HCT116 (cell line): ENCODE measurements around the gene TPI1.

Experiments
- CTCF ChIP-seq, 3 experiments: fragments of 200-600 bp in 1 of 3; sonication (generic) in 1 of 3; IDR thresholded peaks in 2 of 3; conservative IDR thresholded peaks in 1 of 3; 2 replicates each; pipeline ENCODE4 v1.5.1; 2012 to 2017; ENCODE audit warnings: low read depth in 2 of 3, low read length in 2 of 3, antibody characterized with exemption in 1 of 3, borderline replicate concordance in 1 of 3, control low read depth in 1 of 3, mild to moderate bottlenecking in 1 of 3, mixed read lengths in 1 of 3, mixed run types in 1 of 3, moderate library complexity in 1 of 3; ENCODE audit not compliant: insufficient read depth in 1 of 3
- POLR2A ChIP-seq: IDR thresholded peaks from 2 replicates; pipeline ENCODE4 v1.7.0; 2011; ENCODE audit warnings: borderline replicate concordance; ENCODE audit not compliant: insufficient read depth, insufficient read length; ENCODE audit errors: extremely low read depth
- POLR2AphosphoS5 ChIP-seq: IDR thresholded peaks from 2 replicates; pipeline ENCODE4 v1.6.1; 2011; ENCODE audit warnings: mild to moderate bottlenecking, low read depth, low read length, moderate library complexity
- SP1 ChIP-seq: IDR thresholded peaks from 2 replicates; pipeline ENCODE4 v1.6.1; 2012; ENCODE audit warnings: low read depth
- YY1 ChIP-seq: IDR thresholded peaks from 2 replicates; pipeline ENCODE4 v1.6.1; 2011; ENCODE audit warnings: low read length, low read depth, moderate library complexity, mild to moderate bottlenecking; ENCODE audit not compliant: insufficient replicate concordance; ENCODE audit errors: extremely low read depth

DNA sequence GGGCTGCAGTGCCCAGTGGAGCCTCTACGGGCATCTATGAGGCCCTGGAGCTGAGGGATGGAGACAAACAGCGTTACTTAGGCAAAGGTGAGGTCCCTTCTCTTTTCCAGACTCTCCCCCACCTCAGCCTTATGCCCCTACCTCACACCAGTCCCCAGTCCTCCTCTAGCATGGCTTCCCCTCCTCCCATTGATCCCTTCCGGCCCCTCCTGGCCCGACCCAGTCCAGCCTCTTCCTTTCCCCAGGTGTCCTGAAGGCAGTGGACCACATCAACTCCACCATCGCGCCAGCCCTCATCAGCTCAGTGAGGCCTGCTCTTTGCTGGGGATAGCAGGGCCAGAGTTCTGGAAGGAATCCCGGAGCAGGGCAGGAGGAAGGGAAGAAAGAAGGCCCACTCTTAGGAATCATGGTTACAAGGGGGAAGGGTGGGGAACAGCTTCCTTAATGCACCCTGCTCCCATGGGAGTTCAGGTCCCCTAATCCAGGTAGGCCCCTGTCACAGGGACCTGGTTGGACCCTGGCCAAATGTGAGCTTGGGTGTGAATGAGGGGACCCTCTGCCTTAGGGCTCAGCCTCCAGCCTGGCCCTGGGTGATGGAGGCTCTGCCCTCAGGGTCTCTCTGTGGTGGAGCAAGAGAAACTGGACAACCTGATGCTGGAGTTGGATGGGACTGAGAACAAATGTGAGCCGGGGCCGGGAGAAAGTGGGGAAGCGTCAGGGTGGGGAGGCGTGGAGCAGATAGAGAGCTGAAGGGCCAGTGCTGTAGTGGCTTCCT, 49.3 kb downstream of the TPI1 start:
- TF ChIP-seq POLR2A (no peak), SP1 (no peak), POLR2AphosphoS5 (no peak), YY1 (no peak), CTCF (IDR thresholded peaks at IDR 0.05 in 2 of 3, conservative IDR thresholded peaks at IDR 0.05 in 1 of 3; ENCODE audit: borderline replicate concordance in 1 of 3, insufficient read depth in 1 of 3, low read depth in 2 of 3, low read length in 2 of 3) (no peak)
